ENCODE measurements around the gene RFK. TPM values are rescaled to one million over a fixed set of nuclear protein-coding genes. Genes with fewer than 3 reads are reported as not detected.

RFK gene
- total RNA-seq, 1 experiment from 2014 or later: 12.0 TPM

- Histone ChIP-seq H2BK12ac (ENCODE audit: insufficient read length, low read depth, low read length) (no peak overlapping the region), H3K27ac (ENCODE audit: insufficient read length, low read depth, low read length) (no peak overlapping the region), H2BK20ac (ENCODE audit: low read depth, low read length, poor library complexity, severe bottlenecking) (no peak overlapping the region), H2BK5ac (ENCODE audit: insufficient read length, low read length) (no peak overlapping the region), H3K18ac (ENCODE audit: insufficient read length, low read depth, low read length) (no peak overlapping the region), H3K4me2 (ENCODE audit: insufficient read depth, insufficient read length, low read length) (no peak overlapping the region), H3K27me3 (ENCODE audit: insufficient read depth, low read length) (no peaks in the 10 kb centered on the region), H3K79me2 (ENCODE audit: insufficient read depth, low read length) (no peaks in the 10 kb centered on the region), H4K8ac (replicated peaks; ENCODE audit: insufficient read length, low read depth, low read length) (no peak overlapping the region), H3K4me1 (ENCODE audit: insufficient read depth, low read length) (peaks cover 1% of the 10 kb centered on the region; the same call in 1 of the 2 replicates), H3K23me2 (ENCODE audit: insufficient read length, low read depth, low read length, poor library complexity, severe bottlenecking) (no peaks in the 10 kb centered on the region), H2AK5ac (ENCODE audit: insufficient read length, low read length) (no peak overlapping the region), H3K4ac (ENCODE audit: low read depth, low read length) (no peak overlapping the region), H4K91ac (ENCODE audit: insufficient read length, low read depth, low read length) (no peak overlapping the region), H3K79me1 (ENCODE audit: insufficient read depth, low read depth, low read length, poor library complexity, severe bottlenecking) (no peaks in the 10 kb centered on the region), H4K20me1 (ENCODE audit: control insufficient read depth, insufficient read depth, insufficient read length) (no peaks in the 10 kb centered on the region), H3K9me3 (ENCODE audit: control insufficient read depth, low read depth, low read length) (no peaks in the 10 kb centered on the region), H2BK15ac (ENCODE audit: low read depth, low read length) (no peak overlapping the region), H4K5ac (ENCODE audit: insufficient read length, low read depth, low read length) (no peak overlapping the region), H2BK120ac (ENCODE audit: low read depth, low read length, poor library complexity, severe bottlenecking) (no peak overlapping the region), H2AFZ (ENCODE audit: low read length) (no peak overlapping the region), H3K56ac (ENCODE audit: insufficient read length, low read depth, low read length) (no peak overlapping the region), H3T11ph (ENCODE audit: low read length) (no peak overlapping the region), H3K14ac (ENCODE audit: insufficient read depth, low read length) (no peak overlapping the region), H3K23ac (ENCODE audit: insufficient read length, low read depth, low read length) (no peak overlapping the region), H3K9ac (ENCODE audit: extremely low read depth, insufficient read length, low read length) (no peak overlapping the region)
- Mint-ChIP-seq H3K36me3 (ENCODE audit: insufficient read depth in 1 of 3, low read depth in 3 of 3) (peaks cover 0 to 10% (median 9%) of the 10 kb centered on the region in 3 experiments; a peak in 3 of 7 replicates), H3K4me3 (no peak overlapping the region), H3K4me1 (peaks cover 23 to 31% of the 10 kb centered on the region in 2 experiments), H3K9me3 (peaks cover 6 to 10% of the 10 kb centered on the region in 2 experiments; a peak in 4 of 5 replicates), H3K27me3 (ENCODE audit: low read depth) (peaks cover 2% of the 10 kb centered on the region; the same call in 1 of the 2 replicates), H3K27ac (peak overlapping the region in 1 of 3 experiments; percentile 13; a peak in 1 of 7 replicates)
- no peak for DNase-seq
- TF ChIP-seq, protein P1, sequence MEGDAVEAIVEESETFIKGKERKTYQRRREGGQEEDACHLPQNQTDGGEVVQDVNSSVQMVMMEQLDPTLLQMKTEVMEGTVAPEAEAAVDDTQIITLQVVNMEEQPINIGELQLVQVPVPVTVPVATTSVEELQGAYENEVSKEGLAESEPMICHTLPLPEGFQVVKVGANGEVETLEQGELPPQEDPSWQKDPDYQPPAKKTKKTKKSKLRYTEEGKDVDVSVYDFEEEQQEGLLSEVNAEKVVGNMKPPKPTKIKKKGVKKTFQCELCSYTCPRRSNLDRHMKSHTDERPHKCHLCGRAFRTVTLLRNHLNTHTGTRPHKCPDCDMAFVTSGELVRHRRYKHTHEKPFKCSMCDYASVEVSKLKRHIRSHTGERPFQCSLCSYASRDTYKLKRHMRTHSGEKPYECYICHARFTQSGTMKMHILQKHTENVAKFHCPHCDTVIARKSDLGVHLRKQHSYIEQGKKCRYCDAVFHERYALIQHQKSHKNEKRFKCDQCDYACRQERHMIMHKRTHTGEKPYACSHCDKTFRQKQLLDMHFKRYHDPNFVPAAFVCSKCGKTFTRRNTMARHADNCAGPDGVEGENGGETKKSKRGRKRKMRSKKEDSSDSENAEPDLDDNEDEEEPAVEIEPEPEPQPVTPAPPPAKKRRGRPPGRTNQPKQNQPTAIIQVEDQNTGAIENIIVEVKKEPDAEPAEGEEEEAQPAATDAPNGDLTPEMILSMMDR (conservative IDR thresholded peaks at IDR 0.05): no peak
- WGBS (ENCODE audit: extremely low coverage, insufficient read length, low lambda C conversion rate): no CpG with 5 or more reads among the region's 2 CpGs
Observed at GRCh38 chr9:76412638-76413037, 18.4 kb upstream of the RFK start.
